Endothelial cell of umbilical vein (primary cell): Measurements from ENCODE around the gene GEN1.

Experiments used
- EZH2 ChIP-seq: IDR thresholded peaks from 2 replicates; pipeline ENCODE4 v1.6.1; 2012; ENCODE audit warnings: borderline replicate concordance, low read depth, mild to moderate bottlenecking, moderate library complexity, low read length, inconsistent platforms; ENCODE audit not compliant: severe bottlenecking
- GATA2 ChIP-seq: IDR thresholded peaks from 2 replicates; pipeline ENCODE4 v1.7.0; 2011; ENCODE audit warnings: low read depth, mild to moderate bottlenecking, moderate library complexity, mixed read lengths, low read length; ENCODE audit not compliant: insufficient read length, insufficient read depth
- POLR2A ChIP-seq: IDR thresholded peaks from 2 replicates; pipeline ENCODE4 v1.6.1; 2012; ENCODE audit warnings: low read depth, mild to moderate bottlenecking, control low read depth, low read length
- POLR2AphosphoS5 ChIP-seq: IDR thresholded peaks from 2 replicates; pipeline ENCODE4 v1.6.1; 2012; ENCODE audit warnings: low read depth, mild to moderate bottlenecking, control low read depth, low read length, moderate library complexity; ENCODE audit not compliant: insufficient read depth
- TF ChIP-seq, protein P1 (sequence below), 2 donors: IDR thresholded peaks; 1 replicate in 1 of 2; 2 replicates in 1 of 2; pipeline ENCODE4 v1.5.1; 2011; ENCODE audit warnings: low read length in 2 of 2, mild to moderate bottlenecking in 2 of 2, moderate library complexity in 2 of 2, control low read depth in 1 of 2, inconsistent platforms in 1 of 2, low read depth in 1 of 2; ENCODE audit not compliant: insufficient read depth in 1 of 2; ENCODE audit errors: extremely low read depth in 1 of 2
- TF ChIP-seq, protein P2 (sequence below): IDR thresholded peaks from 2 replicates; pipeline ENCODE4 v1.6.1; 2011; ENCODE audit not compliant: insufficient read depth, insufficient read length

GRCh38 chr2:17729880-17730279 lies 24.1 kb upstream of the GEN1 start:
- TF ChIP-seq, protein P1, sequence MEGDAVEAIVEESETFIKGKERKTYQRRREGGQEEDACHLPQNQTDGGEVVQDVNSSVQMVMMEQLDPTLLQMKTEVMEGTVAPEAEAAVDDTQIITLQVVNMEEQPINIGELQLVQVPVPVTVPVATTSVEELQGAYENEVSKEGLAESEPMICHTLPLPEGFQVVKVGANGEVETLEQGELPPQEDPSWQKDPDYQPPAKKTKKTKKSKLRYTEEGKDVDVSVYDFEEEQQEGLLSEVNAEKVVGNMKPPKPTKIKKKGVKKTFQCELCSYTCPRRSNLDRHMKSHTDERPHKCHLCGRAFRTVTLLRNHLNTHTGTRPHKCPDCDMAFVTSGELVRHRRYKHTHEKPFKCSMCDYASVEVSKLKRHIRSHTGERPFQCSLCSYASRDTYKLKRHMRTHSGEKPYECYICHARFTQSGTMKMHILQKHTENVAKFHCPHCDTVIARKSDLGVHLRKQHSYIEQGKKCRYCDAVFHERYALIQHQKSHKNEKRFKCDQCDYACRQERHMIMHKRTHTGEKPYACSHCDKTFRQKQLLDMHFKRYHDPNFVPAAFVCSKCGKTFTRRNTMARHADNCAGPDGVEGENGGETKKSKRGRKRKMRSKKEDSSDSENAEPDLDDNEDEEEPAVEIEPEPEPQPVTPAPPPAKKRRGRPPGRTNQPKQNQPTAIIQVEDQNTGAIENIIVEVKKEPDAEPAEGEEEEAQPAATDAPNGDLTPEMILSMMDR (IDR thresholded peaks at IDR 0.05; ENCODE audit: extremely low read depth in 1 of 2, insufficient read depth in 1 of 2, low read depth in 1 of 2, low read length in 2 of 2), result no peak
- no peak for TF ChIP-seq POLR2A
- no peak for TF ChIP-seq POLR2AphosphoS5
- TF ChIP-seq EZH2, result no peak
- TF ChIP-seq, protein P2, sequence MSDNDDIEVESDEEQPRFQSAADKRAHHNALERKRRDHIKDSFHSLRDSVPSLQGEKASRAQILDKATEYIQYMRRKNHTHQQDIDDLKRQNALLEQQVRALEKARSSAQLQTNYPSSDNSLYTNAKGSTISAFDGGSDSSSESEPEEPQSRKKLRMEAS, result no peak
- no peak for TF ChIP-seq GATA2
